ENCODE results near the gene NFASC.

DNA sequence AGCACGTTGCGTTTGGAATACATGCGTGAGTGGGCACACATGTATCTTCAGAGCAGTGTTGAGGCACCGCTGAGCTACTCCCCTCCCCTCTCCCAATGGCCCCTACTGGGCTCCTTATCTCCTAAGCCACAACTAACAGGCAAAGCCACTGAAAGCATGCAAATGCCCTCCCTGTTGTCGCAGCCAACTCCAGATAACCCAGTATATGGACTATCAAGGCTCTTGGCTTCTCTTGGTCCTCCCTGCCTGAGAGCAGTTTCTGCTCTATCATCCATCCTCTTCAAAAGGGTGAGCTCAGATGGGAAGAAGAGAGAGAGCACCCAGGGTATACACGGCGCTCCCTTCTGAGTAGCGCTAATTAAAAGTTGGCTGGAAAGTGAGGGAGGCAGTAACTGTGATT lies 113.8 kb downstream of the NFASC start:
- TF ChIP-seq MXI1 (IDR thresholded peaks at IDR 0.05; ENCODE audit: low read depth, low read length) (no peak), ZNF212 (CRISPR knock-in tag; IDR thresholded peaks at IDR 0.05) (no peak), CEBPZ (IDR thresholded peaks at IDR 0.05; ENCODE audit: borderline replicate concordance, low read depth, low read length) (no peak), CEBPG (CRISPR knock-in tag; IDR thresholded peaks at IDR 0.05) (no peak), CEBPG (tag; conservative IDR thresholded peaks at IDR 0.05 in 1 of 2, IDR thresholded peaks at IDR 0.05 in 1 of 2) (no peak), MEF2A (IDR thresholded peaks at IDR 0.05; ENCODE audit: control insufficient read depth, low read depth, low read length) (no peak)
- TF ChIP-seq, protein P1, sequence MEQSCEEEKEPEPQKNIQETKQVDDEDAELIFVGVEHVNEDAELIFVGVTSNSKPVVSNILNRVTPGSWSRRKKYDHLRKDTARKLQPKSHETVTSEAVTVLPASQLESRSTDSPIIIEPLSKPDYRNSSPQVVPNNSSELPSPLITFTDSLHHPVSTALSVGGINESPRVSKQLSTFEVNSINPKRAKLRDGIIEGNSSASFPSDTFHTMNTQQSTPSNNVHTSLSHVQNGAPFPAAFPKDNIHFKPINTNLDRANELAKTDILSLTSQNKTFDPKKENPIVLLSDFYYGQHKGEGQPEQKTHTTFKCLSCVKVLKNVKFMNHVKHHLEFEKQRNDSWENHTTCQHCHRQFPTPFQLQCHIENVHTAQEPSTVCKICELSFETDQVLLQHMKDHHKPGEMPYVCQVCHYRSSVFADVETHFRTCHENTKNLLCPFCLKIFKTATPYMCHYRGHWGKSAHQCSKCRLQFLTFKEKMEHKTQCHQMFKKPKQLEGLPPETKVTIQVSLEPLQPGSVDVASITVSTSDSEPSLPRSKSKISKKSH (CRISPR knock-in tag; IDR thresholded peaks at IDR 0.05): no peak

Measured in K562 (cell line).